Neural crest cell (in vitro differentiated cells): ENCODE measurements around the gene RTTN. TPM values are rescaled to one million over a fixed set of nuclear protein-coding genes. Genes with fewer than 3 reads are reported as not detected.

Source experiments
- DNase-seq: peaks from one replicate; pipeline ENCODE4 v3.0.0; 2021; ENCODE audit warnings: low read depth, mixed read lengths, low spot score
- H3K27ac Mint-ChIP-seq: one replicate; pipeline ENCODE4 v1.8.0; 2021; ENCODE audit warnings: mild to moderate bottlenecking, mixed read lengths; ENCODE audit not compliant: unreplicated experiment
- H3K27me3 Mint-ChIP-seq: 2 replicates; pipeline ENCODE4 v1.8.0; 2021; ENCODE audit warnings: low read depth, mild to moderate bottlenecking, mixed read lengths
- H3K36me3 Mint-ChIP-seq: 2 replicates; pipeline ENCODE4 v1.8.0; 2021; ENCODE audit warnings: low read depth, mild to moderate bottlenecking, mixed read lengths
- H3K4me1 Mint-ChIP-seq: 2 replicates; pipeline ENCODE4 v1.8.0; 2021; ENCODE audit warnings: mixed read lengths
- H3K4me3 Mint-ChIP-seq: one replicate; pipeline ENCODE4 v1.8.0; 2021; ENCODE audit warnings: mild to moderate bottlenecking, mixed read lengths
- H3K9me3 Mint-ChIP-seq: 2 replicates; pipeline ENCODE4 v1.8.0; 2021; ENCODE audit warnings: mixed read lengths
- CTCF ChIP-seq: fragments of 200-600 bp; sonication (generic); conservative IDR thresholded peaks from 2 replicates; pipeline ENCODE4 v1.5.0; 2021; ENCODE audit warnings: antibody characterized with exemption, mild to moderate bottlenecking
- total RNA-seq: library from RNA; stranded (reverse); gene quantifications from 2 replicates; pipeline ENCODE4 v1.2.1, GENCODE V29; 2021

Gene RTTN
- total RNA-seq, 1 donor from 2014 or later = 34.8 TPM

- Mint-ChIP-seq H3K4me1 (no peaks in the 10 kb centered on the region), H3K36me3 (peaks cover 56% of the 10 kb centered on the region)
Observed at GRCh38 chr18:70158992-70159717, 46.3 kb downstream of the RTTN start.

GRCh38 chr18:70156886-70157285, 48.6 kb downstream of the RTTN start:
- Mint-ChIP-seq H3K4me3 (no peak overlapping the region), H3K36me3 (peaks cover 48% of the 10 kb centered on the region), H3K4me1 (no peaks in the 10 kb centered on the region), H3K27ac (no peak overlapping the region), H3K27me3 (no peaks in the 10 kb centered on the region), H3K9me3 (peaks cover 5% of the 10 kb centered on the region)
- no peak for DNase-seq
- no peak for TF ChIP-seq CTCF

More at GRCh38 chr18:70158992-70159717, 46.3 kb downstream of the RTTN start:
- no peak for DNase-seq
- Mint-ChIP-seq H3K27me3 (no peaks in the 10 kb centered on the region), H3K27ac (no peak overlapping the region), H3K4me3 (no peak overlapping the region), H3K9me3 (peaks cover 5% of the 10 kb centered on the region)
- TF ChIP-seq CTCF = no peak

GRCh38 chr18:70154591-70155194, 50.8 kb downstream of the RTTN start:
- Mint-ChIP-seq H3K27ac (no peak overlapping the region), H3K9me3 (no peaks in the 10 kb centered on the region), H3K4me3 (no peak overlapping the region), H3K4me1 (no peaks in the 10 kb centered on the region), H3K27me3 (no peaks in the 10 kb centered on the region), H3K36me3 (peaks cover 26% of the 10 kb centered on the region)
- TF ChIP-seq CTCF = no peak
- no peak for DNase-seq

GRCh38 chr18:70151614-70152013, 53.9 kb downstream of the RTTN start:
- TF ChIP-seq CTCF = no peak
- no peak overlapping the region for H3K27ac Mint-ChIP-seq
- no peak for DNase-seq
- H3K36me3 Mint-ChIP-seq = peaks cover 7% of the 10 kb centered on the region
- H3K4me1 Mint-ChIP-seq = no peaks in the 10 kb centered on the region
- no peaks in the 10 kb centered on the region for H3K27me3 Mint-ChIP-seq
- H3K4me3 Mint-ChIP-seq = no peak overlapping the region
- H3K9me3 Mint-ChIP-seq = no peaks in the 10 kb centered on the region

GRCh38 chr18:70149616-70150301, 55.7 kb downstream of the RTTN start:
- no peak for DNase-seq
- no peaks in the 10 kb centered on the region for H3K4me1 Mint-ChIP-seq
- no peak for TF ChIP-seq CTCF
- H3K36me3 Mint-ChIP-seq = peaks cover 7% of the 10 kb centered on the region
- H3K4me3 Mint-ChIP-seq = no peak overlapping the region
- H3K27me3 Mint-ChIP-seq = no peaks in the 10 kb centered on the region
- no peak overlapping the region for H3K27ac Mint-ChIP-seq
- H3K9me3 Mint-ChIP-seq = no peaks in the 10 kb centered on the region
